Activated naive CD8-positive, alpha-beta T cell treated with anti-CD3 and anti-CD28 coated beads, Interleukin-2, amount 10 ng/mL, durations not matched to agents 7 days and 5 days (primary cell): ENCODE results near the gene PRR12. TPM values are rescaled to one million over a fixed set of nuclear protein-coding genes. Genes with fewer than 3 reads are reported as not detected.

Experiments
- ATAC-seq: fragments of 150-1000 bp; cut with Tn5 transposase; one replicate; pipeline ENCODE4 v1.10.0; 2021; ENCODE audit warnings: low read depth, moderate library complexity
- POLR2A ChIA-PET: fragments of 350-600 bp; sonication (Branson Sonifier 250); formaldehyde crosslinking; loops from one replicate; lab custom pipeline; 2021; ENCODE audit warnings: antibody characterized with exemption; lab: Charles Lee
- DNase-seq: peaks from one replicate; pipeline ENCODE4 v3.0.0; 2021
- H3K27ac Mint-ChIP-seq: one replicate; pipeline ENCODE4 v1.8.0; 2022; ENCODE audit warnings: mild to moderate bottlenecking, mixed read lengths
- H3K27me3 Mint-ChIP-seq: one replicate; pipeline ENCODE4 v1.8.0; 2022; ENCODE audit warnings: mild to moderate bottlenecking, moderate library complexity, mixed read lengths
- H3K36me3 Mint-ChIP-seq: one replicate; pipeline ENCODE4 v1.8.0; 2021; ENCODE audit warnings: mild to moderate bottlenecking, mixed read lengths
- H3K4me1 Mint-ChIP-seq: one replicate; pipeline ENCODE4 v1.8.0; 2021; ENCODE audit warnings: mixed read lengths
- H3K4me3 Mint-ChIP-seq: one replicate; pipeline ENCODE4 v1.8.0; 2022; ENCODE audit warnings: mild to moderate bottlenecking, moderate library complexity, mixed read lengths
- H3K9me3 Mint-ChIP-seq: one replicate; pipeline ENCODE4 v1.8.0; 2021; ENCODE audit warnings: mixed read lengths
- total RNA-seq, 2 experiments: library from RNA; stranded (reverse); gene quantifications; one replicate each; pipeline ENCODE4 v1.2.3, GENCODE V29; 2021

PRR12 gene
- total RNA-seq, 2 experiments from 2014 or later, result 49.7 TPM

GRCh38 chr19:49596407-49596806 lies 5.4 kb downstream of the PRR12 start:
- Mint-ChIP-seq H3K27ac (no peak overlapping the region), H3K9me3 (no peaks in the 10 kb centered on the region), H3K27me3 (no peaks in the 10 kb centered on the region), H3K36me3 (peaks cover 18% of the 10 kb centered on the region), H3K4me1 (peaks cover 19% of the 10 kb centered on the region), H3K4me3 (no peak overlapping the region)
- no peak for ATAC-seq
- POLR2A ChIA-PET, result interaction anchor here (0.6 to 1.4 kb wide), 2 partner anchors 16 to 35 kb away, joined by 3 read pairs; no protein-coding TSS in a partner anchor
- no peak for DNase-seq

GRCh38 chr19:49596954-49597702 lies 6.1 kb downstream of the PRR12 start:
- DNase-seq (no peak), ATAC-seq (no peak)
- POLR2A ChIA-PET, result no interaction called here
- Mint-ChIP-seq H3K27ac (no peak overlapping the region), H3K9me3 (no peaks in the 10 kb centered on the region), H3K4me3 (no peak overlapping the region), H3K4me1 (peaks cover 18% of the 10 kb centered on the region), H3K27me3 (no peaks in the 10 kb centered on the region), H3K36me3 (peaks cover 18% of the 10 kb centered on the region)

GRCh38 chr19:49597703-49597974 lies 6.7 kb downstream of the PRR12 start:
- Mint-ChIP-seq H3K4me3 (no peak overlapping the region), H3K27me3 (no peaks in the 10 kb centered on the region), H3K27ac (no peak overlapping the region), H3K4me1 (peaks cover 13% of the 10 kb centered on the region), H3K9me3 (no peaks in the 10 kb centered on the region), H3K36me3 (peaks cover 17% of the 10 kb centered on the region)
- no peak for ATAC-seq
- POLR2A ChIA-PET, result no interaction called here
- DNase-seq, result no peak

GRCh38 chr19:49599378-49600295 lies 8.7 kb downstream of the PRR12 start:
- Mint-ChIP-seq H3K36me3 (peaks cover 13% of the 10 kb centered on the region), H3K4me1 (peaks cover 1% of the 10 kb centered on the region), H3K4me3 (no peak overlapping the region), H3K27ac (no peak overlapping the region), H3K9me3 (no peaks in the 10 kb centered on the region), H3K27me3 (no peaks in the 10 kb centered on the region)
- ATAC-seq, result no peak
- POLR2A ChIA-PET, result no interaction called here
- no peak for DNase-seq

GRCh38 chr19:49601482-49602038 lies 10.6 kb downstream of the PRR12 start:
- POLR2A ChIA-PET, result no interaction called here
- no peaks in the 10 kb centered on the region for H3K27me3 Mint-ChIP-seq
- DNase-seq, result no peak
- H3K9me3 Mint-ChIP-seq, result no peaks in the 10 kb centered on the region
- H3K4me3 Mint-ChIP-seq, result no peak overlapping the region
- H3K36me3 Mint-ChIP-seq, result peaks cover 13% of the 10 kb centered on the region
- H3K27ac Mint-ChIP-seq, result no peak overlapping the region
- H3K4me1 Mint-ChIP-seq, result peaks cover 1% of the 10 kb centered on the region
- no peak for ATAC-seq

GRCh38 chr19:49602806-49603205 lies 11.8 kb downstream of the PRR12 start:
- Mint-ChIP-seq H3K4me1 (peaks cover 1% of the 10 kb centered on the region), H3K27me3 (no peaks in the 10 kb centered on the region), H3K36me3 (peaks cover 15% of the 10 kb centered on the region), H3K4me3 (no peak overlapping the region), H3K9me3 (no peaks in the 10 kb centered on the region), H3K27ac (no peak overlapping the region)
- ATAC-seq, result no peak
- no peak for DNase-seq
- POLR2A ChIA-PET, result no interaction called here

- ATAC-seq, result no peak
- Mint-ChIP-seq H3K27ac (no peak overlapping the region), H3K4me1 (peaks cover 1% of the 10 kb centered on the region), H3K36me3 (peaks cover 12% of the 10 kb centered on the region), H3K4me3 (no peak overlapping the region), H3K27me3 (no peaks in the 10 kb centered on the region), H3K9me3 (no peaks in the 10 kb centered on the region)
- POLR2A ChIA-PET, result no interaction called here
- no peak for DNase-seq
Observed at GRCh38 chr19:49605605-49606004, 14.6 kb downstream of the PRR12 start.

GRCh38 chr19:49609499-49610092 lies 18.6 kb downstream of the PRR12 start:
- POLR2A ChIA-PET, result no interaction called here
- Mint-ChIP-seq H3K4me3 (no peak overlapping the region), H3K36me3 (peaks cover 8% of the 10 kb centered on the region), H3K4me1 (peaks cover 8% of the 10 kb centered on the region), H3K27me3 (no peaks in the 10 kb centered on the region), H3K27ac (no peak overlapping the region), H3K9me3 (no peaks in the 10 kb centered on the region)
- no peak for ATAC-seq
- no peak for DNase-seq

- ATAC-seq (no peak), DNase-seq (no peak)
- Mint-ChIP-seq H3K4me3 (no peak overlapping the region), H3K9me3 (no peaks in the 10 kb centered on the region), H3K27me3 (no peaks in the 10 kb centered on the region), H3K27ac (peak overlapping the region; percentile 48), H3K4me1 (peaks cover 9% of the 10 kb centered on the region), H3K36me3 (peaks cover 29% of the 10 kb centered on the region)
- POLR2A ChIA-PET, result no interaction called here
Observed at GRCh38 chr19:49613374-49613773, 22.4 kb downstream of the PRR12 start.

- ATAC-seq (no peak), DNase-seq (no peak)
- Mint-ChIP-seq H3K9me3 (no peaks in the 10 kb centered on the region), H3K27me3 (no peaks in the 10 kb centered on the region), H3K4me3 (no peak overlapping the region), H3K36me3 (peaks cover 33% of the 10 kb centered on the region), H3K4me1 (peaks cover 9% of the 10 kb centered on the region), H3K27ac (no peak overlapping the region)
- POLR2A ChIA-PET, result interaction anchor here (1.2 kb wide), 1 partner anchor 24 kb away, joined by 3 read pairs; no protein-coding TSS in a partner anchor
Observed at GRCh38 chr19:49614096-49614833, 23.3 kb downstream of the PRR12 start.

- Mint-ChIP-seq H3K4me1 (peaks cover 9% of the 10 kb centered on the region), H3K9me3 (no peaks in the 10 kb centered on the region), H3K27me3 (no peaks in the 10 kb centered on the region), H3K36me3 (peaks cover 30% of the 10 kb centered on the region), H3K27ac (no peak overlapping the region), H3K4me3 (no peak overlapping the region)
- ATAC-seq, result no peak
- POLR2A ChIA-PET, result interaction anchor here (0.6 kb wide), 1 partner anchor 24 kb away, joined by 3 read pairs; the partner anchor contains the start of gene RRAS
- DNase-seq, result no peak
Observed at GRCh38 chr19:49615861-49616260, 24.9 kb downstream of the PRR12 start.

- ATAC-seq, result no peak
- Mint-ChIP-seq H3K4me1 (peaks cover 9% of the 10 kb centered on the region), H3K27ac (no peak overlapping the region), H3K27me3 (no peaks in the 10 kb centered on the region), H3K4me3 (no peak overlapping the region), H3K36me3 (peaks cover 32% of the 10 kb centered on the region), H3K9me3 (no peaks in the 10 kb centered on the region)
- POLR2A ChIA-PET, result interaction anchor here (0.7 to 1.0 kb wide), 3 partner anchors 30 to 65 kb away, joined by 3 read pairs; partner anchors contain the start of genes NOSIP and PRRG2
- DNase-seq, result no peak
Observed at GRCh38 chr19:49616532-49616931, 25.6 kb downstream of the PRR12 start.
